HG03108 (cell line): ENCODE measurements around the gene UCHL5.
A peak's percentile ranks its signal among the peaks of the same experiment; 100 is the strongest.
"Not testable (repeated sequence)": the region's sequence is repeated elsewhere in the genome, so short reads cannot be mapped to it uniquely, and the experiment has no call there.

Experiments
- ATAC-seq: cut with Tn5 transposase; IDR thresholded peaks from one replicate; pipeline ENCODE4 v1.9.1; 2021; ENCODE audit warnings: moderate library complexity; ENCODE audit not compliant: unreplicated experiment

The UCHL5 gene

DNA sequence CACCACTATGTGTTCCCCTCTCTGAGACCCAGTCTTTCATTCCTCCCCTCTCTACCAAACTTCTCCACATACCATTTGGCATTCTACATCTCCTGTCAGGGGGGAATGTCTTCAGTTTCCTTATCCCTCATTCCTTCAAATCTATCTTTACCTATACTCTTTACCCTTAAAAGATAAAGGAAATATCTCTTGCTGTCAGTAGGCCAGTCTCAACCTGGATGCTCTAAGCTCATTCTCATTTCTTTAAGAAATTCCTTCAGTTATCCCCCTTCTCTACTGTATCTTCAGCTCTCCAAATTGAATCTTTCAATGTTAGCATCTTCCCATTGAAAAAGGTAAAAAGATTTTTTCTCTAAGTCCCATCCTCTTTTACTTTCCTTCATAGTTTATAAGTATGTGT, 6.8 kb upstream of the UCHL5 start:
- no peak for ATAC-seq

DNA sequence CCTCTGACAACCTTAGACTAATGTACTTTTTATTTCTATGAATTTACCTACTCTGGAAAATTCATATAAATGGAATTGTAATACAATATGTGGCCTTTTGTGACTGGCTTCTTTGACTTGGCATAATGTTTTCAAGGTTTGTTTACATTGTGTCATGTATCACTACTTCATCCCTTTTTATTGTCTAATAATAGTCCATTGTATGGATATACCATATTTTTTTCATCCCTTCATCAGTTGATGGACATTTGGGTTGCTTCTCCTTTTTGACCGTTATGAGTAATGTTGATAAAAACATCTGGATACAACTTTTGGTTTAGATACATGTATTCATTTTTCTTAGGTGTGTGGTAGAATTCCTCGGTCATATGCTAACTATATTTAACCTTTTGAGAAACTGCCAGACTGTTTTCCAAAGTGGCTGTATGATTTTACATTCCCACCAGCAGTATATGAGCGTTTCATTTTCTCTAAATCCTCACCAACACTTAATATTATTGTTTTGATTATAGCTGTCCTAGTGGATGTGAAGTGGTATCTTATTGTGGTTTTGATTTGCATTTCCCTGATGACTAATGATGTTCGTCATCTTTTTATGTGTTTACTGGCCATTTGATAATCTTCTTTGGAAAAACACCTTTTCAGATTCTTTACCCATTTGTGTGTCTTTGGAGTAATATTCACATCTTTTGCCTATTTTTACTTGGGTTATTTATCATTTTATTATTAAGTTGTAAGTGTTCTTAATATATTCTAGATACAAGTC, 3.7 kb upstream of the UCHL5 start:
- ATAC-seq = no peak

DNA sequence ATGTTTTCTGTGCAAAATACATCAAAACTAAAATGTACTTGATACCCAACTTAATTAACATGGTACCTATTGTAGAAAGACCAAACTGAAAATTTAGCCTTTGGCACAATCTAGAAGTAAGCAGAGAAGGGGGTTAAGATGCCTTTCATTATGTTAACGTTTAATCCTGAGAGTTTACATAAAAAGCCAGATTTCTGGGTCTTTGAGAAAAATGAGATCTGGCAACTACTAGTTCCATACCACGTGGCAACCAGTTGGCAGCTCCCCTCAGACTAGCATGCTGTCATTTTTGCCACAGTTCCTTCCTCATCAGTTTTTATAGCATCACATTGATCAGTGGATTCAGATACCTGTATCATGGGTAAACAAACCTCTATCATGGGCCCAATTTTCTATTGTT, 1.8 kb upstream of the UCHL5 start:
- no peak for ATAC-seq

DNA sequence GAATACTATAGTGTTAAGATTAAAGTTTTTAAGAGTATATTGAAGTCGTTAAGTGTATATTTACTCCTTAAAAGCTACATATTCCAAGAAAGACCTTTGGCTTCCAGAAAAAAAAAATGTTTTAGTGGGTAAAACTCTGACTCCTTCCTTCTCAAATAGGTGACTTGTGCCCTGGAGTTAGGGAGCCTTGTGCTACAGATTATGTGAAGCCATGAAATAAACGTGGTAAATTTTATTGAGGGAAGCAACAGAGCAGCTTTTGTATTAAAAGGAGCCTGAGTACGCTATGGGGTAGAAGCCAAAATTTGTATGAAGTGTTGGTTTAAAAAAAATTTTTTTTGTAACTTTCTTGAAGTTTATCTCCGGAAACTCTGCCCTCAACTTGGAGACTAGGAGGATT, 1.2 kb upstream of the UCHL5 start:
- no peak for ATAC-seq

DNA sequence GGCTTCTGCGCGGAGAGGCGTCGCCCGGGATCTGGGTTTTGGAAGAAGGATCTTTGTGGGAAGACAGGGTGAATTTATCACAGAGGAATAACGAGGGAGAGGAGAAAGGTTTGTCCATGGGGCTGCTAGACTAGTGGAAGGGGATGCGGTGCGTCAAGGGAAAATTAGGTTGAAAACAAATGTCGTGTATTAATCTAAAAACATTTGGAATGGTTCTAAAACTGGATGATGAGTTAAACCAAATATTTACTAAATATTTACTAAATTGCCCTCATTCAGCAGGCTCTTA, 899 bp upstream of the UCHL5 start:
- no peak for ATAC-seq

DNA sequence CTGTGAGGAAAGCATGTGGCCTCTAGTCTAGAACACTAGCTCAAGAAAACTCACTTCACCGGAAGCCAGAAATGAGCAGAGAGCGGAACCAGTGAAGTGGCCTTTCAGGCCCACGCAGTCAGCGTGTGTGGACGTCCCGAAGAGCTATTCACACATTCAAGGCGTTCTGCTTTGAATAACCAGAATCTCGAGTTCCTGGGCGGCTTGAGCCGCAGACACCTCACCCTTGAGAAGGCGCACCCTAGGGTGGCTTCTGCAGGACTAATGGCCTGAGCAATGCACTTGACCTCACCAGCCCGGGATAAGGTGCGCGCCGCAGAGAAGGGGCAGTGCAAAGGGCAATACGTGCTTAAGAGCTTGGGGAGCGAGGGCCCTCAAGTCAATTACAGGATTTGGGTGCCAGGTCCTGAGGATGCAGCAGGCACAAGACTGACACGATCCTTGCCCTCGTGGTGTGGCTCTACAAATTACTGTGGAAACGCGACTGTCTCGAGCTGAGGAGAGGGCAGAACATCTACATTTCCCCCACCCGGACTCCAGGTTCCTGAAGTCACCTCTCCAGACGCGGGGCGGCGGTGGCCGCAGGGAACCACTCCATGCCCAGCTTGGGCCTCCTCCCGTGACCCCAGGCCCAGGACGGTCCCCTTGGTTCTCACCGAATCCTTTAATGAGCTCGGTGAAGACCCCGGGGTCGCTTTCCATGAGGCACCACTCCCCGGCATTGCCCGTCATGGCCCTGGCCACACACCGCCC, 455 bp downstream of the UCHL5 start:
- peak; percentile 37 for ATAC-seq

DNA sequence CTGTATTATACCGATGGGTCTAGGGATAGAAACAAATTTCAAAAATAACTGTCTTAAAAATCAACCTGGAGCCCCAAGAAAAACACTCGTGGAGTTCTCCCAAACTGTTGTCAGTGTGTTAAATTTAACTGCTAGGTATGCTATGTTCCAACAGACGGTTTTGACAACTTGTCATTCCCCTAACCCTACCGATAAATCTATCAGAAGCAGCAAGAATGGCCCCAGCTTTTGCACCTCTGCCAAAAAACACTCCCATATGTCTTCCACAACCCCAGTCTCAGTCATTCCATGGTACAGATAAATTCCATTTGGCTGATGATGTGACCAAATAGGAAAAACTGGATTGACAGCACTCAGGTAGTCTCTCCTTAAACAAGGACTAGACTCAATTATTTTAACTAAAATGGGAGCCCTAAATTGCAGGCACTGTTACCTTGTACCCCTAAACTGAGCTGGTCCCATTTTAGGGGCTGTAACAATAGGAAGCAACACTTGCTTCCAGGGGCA, 4.9 kb downstream of the UCHL5 start:
- ATAC-seq = no peak

DNA sequence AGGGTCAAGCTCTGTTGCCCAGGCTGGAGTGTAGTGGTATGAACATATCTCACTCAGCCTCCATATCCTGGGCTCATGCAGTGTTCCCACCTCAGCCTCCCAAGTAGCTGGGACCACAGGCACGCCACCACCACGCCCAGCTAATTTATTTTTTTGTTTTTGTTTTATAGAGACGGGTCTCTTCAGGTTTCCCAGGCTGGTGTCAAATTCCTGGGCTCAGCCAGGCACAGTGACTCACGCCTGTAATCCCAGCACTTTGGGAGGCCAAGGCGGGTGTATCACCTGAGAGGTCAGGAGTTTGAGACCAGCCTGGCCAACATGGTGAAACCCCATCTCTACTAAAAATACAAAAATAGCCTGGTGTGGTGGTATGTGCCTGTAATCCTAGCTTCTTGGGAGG, 10.2 kb downstream of the UCHL5 start:
- ATAC-seq = not testable (repeated sequence)

DNA sequence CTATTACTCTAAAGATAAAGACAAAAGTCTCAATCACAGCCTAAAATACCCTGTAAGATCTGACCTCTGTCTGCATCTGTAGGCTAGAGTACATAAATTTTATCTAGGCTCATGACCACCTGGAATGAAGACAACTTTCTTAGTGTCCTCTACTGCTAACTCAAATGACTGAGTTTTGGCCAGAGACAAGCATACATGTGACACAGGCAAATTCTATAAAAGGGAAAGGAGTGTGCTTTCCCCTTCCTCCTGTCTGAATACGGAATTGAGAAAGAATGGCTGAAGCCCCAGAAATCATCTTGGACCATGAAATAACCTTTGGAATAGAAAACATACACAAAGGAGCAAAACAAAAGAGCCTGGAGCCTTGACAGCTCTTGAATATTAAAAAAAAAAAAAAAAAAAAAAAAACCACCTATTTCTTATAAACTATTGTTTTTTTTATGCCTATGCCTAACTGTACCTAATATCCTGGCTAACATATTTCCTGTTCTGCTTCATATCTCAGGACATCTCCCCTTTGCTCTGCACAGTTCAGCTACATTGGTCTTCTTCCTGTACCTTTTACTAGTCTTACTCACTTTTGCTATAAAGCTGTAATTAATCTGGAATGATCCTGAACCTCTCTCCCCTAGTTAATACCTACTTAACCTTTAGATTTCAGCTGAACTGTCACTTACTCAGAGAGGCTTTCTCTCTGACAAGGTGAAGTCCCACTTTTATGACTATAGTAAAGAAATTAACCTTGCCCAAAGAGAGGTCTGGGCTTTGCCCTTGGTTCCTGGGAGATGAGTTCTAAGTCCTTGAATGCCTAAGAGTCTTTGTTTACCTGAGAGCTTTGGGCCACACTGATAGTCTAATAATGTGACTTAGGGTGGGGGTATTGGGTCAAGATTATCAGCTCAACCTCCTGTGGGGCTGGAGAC, 16.1 kb downstream of the UCHL5 start:
- no peak for ATAC-seq

DNA sequence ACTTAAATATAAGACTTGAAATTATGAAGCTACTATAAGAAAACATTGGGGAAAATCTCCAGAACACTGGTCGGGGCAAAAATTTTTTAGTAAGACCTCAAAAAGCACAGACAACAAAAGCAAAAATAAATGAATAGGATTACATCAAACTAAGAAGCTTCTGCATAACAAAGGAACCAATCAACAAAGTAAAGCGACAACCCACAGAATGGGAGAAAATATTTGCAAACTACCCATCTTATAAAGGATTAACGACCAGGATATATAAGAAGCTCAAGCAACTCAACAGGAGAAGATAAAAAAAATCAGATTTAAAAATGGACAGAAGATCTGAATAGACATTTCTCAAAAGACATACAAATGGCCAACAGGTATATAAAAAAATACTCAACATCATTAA, 19.1 kb downstream of the UCHL5 start:
- no peak for ATAC-seq

DNA sequence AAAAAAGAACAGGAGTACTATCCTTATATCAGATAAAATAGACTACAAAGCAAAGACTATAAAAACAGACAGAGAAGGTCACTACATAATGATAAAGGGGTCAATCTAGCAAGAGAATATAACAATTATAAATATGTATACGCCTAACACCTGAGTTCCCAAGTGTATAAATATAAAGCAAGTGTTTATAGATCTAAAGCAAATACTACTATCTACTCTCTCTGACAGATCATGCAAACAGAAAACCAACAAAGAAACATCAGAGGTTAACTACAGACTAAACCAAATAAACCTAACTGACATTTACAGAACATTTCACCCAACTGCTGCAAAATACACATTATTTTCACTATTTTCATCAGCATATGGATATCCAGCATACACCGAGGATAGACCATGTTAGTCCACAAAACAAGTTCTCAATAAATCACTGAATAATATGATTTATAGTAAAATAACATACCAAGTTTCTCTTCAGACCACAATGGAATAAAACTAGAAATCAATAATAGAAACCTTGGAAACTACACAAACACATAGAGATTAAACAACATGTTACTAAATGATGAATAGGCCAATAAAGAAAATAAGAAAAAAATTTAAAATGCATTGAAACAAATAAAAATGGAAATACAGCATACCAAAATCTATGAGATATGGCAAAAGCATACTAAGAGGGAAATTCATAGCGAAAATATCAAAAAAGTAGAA, 22.7 kb downstream of the UCHL5 start:
- no peak for ATAC-seq

DNA sequence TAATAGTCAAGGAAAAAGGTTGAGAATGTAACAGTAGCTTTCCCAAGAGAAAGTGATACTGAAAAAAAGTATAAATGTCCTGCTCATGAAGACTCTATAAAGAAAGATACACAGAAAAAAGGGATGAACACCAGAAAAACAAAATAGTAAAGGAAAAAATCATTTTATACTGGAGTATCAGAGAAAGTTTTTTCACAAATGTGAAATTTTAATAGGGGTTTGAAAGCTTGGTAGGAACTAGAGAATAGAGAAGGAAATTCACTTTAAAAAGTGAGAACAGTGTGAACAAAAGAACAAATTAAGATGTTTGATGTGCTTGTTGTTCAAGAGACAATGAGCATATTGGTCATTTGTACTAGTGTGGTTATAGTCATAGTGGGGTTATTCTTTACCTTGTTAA, 25.6 kb downstream of the UCHL5 start:
- ATAC-seq = no peak

DNA sequence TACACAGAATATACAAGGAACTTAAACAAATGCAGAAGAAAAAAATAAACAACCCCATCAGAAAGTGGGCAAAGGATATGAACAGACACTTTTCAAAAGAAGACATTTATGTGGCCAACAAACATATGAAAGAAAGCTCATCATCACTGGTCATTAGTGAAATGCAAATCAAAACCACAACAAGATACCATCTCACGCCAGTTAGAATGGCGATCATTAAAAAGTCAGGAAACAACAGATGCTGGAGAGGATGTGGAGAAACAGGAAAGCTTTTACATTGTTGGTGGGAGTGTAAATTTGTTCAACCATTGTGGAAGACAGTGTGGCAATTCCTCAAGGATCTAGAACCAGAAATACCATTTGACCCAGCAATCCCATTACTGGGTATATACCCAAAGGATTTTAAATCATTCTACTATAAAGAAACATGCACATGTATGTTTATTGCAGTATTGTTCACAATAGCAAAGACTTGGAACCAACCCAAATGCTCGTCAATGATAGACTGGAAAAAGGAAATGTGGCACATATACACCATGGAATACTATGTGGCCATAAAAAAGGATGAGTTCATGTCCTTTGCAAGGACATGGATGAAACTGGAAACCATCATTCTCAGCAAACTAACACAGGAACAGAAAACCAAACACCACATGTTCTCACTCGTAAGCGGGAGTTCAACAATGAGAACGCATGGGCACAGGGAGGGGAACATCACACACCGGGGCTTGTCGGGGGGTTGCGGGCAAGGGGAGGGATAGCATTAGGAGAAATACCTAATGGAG, 26.3 kb downstream of the UCHL5 start:
- ATAC-seq = not testable (repeated sequence)

DNA sequence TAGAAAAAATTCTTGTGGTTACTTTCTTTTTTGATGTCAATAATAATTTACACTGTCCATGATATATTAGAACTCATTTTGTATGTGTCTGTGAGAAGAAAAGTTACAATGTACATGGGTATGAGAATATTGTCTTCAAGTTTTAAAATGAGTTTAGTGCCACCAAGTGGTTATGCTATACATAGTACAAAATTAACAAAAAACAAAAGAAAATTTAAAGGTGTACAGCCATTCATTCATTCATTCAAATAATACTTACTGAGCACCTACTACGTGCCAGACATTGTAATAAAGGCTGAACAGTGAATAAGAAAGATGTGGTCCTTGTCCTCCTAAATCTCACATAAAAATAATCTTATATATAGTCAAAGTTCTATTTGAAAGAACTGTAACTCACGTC, 27.7 kb downstream of the UCHL5 start:
- ATAC-seq = peak; percentile 65

DNA sequence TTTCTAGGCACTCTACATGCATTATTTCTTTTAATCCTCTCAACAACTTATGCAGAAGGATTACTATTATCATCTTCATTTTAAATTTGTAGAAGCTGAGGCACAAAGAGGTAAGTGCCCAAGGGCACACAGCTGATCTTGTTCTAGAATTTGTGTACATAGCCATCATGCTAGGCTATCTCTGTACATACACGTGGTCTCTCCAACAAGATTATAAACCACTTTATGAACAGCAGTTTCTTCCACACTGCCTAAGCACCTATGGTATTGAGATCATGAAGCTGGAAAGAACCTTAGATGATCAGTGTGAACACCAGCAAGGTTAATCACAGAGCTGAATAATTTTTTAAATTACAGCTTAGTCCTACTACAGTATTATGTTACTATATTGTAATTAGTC, 28.9 kb downstream of the UCHL5 start:
- ATAC-seq = no peak

DNA sequence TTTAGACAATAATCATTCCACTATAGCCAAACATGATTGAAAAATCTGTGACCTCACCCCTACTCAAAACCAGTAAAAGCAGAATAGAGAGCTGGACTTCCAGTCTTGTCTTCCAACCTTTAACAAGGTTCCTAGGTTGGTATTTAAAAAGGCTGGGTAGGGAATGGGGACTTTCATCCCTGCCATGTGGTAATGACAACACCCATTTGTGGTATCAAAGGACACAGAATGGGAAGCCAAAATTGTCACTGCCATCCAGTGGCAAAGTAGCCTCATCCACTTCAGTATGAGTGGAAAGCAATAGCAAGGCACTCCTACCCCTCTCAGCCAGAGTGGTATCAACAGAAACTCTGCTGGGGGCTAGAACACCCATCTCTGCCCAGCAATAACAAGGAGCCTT, 33.9 kb downstream of the UCHL5 start:
- no peak for ATAC-seq

DNA sequence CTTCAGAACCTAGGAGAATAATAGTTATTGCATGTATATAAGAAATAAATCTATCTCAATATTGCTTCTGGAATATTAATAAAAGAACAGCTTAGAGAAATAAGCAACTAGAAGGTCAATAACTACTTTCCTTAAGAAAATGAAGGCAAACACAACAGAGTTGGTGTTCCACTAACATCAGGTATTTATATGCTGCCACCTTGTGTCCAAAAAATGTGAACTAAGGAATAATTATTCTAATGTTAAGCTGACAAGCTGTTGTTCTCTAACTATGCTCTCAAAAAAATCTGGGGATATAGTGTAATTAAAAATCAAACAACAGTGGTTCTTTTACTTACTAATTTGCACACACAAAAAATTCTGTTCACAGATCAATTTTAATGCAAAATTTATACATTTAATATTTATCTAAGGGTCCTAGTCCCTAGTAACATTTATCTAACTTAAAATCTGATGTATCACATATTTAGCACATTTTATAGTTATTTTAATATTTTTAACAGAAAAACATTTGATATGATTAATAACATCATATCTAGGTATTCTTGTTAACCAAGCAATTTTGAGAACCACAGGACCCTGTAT, 39.6 kb downstream of the UCHL5 start:
- ATAC-seq = no peak

DNA sequence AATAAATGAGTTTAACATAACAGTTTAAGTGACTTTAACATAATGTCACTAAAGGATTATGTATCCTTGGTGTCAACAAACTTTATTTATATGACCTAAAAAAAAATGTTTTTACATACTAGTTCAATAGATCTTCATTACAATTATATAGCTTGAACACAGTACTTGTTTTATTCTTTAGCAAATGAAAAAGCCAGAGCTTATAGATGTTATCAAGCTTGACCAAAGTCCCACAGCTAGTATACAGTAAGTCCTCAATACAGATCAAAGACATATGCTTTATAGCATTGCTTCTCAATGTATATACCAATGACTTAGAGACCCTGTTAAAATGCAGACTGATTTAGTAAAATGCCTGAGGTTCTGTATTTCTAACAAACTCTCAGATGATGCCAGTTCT, 42.4 kb downstream of the UCHL5 start:
- no peak for ATAC-seq

DNA sequence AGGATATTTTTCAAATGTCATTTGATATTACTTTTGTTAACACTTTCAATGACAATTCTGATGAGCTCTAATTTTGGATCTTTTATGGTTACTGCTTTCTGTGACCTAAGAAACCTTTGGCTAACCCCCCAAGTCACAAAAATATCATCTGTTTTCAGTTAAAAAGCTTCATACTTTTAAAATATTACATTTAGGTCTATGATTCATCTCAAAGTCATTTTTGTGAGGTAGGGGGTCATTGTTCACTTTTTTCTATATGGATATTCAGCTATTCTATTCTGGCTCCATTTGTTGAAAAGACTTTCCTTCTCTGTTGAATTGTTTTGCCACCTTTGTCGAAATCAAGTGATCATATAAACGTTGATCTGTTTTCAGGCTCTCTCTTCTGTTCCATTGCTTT, 44.8 kb downstream of the UCHL5 start:
- no peak for ATAC-seq

DNA sequence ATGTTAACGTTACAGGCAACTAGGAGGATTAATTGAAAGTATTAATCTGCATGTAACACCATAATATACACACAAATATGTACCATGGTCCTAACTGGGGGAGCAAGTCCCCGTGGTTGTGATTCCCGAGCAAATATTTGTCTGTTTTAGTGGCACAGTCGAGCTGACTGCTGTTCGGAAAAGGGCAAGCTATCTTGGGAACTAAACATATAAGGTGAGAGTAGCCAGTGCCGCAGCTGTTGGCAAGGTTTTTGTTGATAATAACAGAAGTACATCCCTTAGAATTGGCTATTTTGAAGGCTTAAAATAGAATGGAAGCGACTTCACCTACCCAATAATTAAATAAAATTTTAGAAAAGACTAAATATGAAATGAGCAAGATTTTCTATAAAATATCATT, 45.5 kb downstream of the UCHL5 start:
- no peak for ATAC-seq
